Kidney epithelial cell (primary cell): Measurements from ENCODE around the gene ZNF780A. TPM values are rescaled to one million over a fixed set of nuclear protein-coding genes. Genes with fewer than 3 reads are reported as not detected.

Source experiments
- DNase-seq: peaks from one replicate; pipeline ENCODE4 v3.0.0-alpha.2; 2010; ENCODE audit warnings: low read depth
- H3K27me3 ChIP-seq: 2 replicates; pipeline ENCODE4 v1.6.0; 2011; ENCODE audit warnings: low read length; ENCODE audit not compliant: control insufficient read depth, insufficient read depth
- H3K36me3 ChIP-seq: 2 replicates; pipeline ENCODE4 v1.5.1; 2011; ENCODE audit warnings: low read length; ENCODE audit not compliant: control insufficient read depth, insufficient read depth
- H3K4me3 ChIP-seq: 2 replicates; pipeline ENCODE4 v1.5.1; 2011; ENCODE audit warnings: low read depth, mild to moderate bottlenecking, control low read depth, low read length
- CTCF ChIP-seq: IDR thresholded peaks from 2 replicates; pipeline ENCODE4 v1.5.1; 2011; ENCODE audit warnings: mild to moderate bottlenecking, moderate library complexity, low read length, control low read depth, inconsistent platforms; ENCODE audit not compliant: insufficient read depth, poor library complexity, severe bottlenecking
- total RNA-seq: library from RNA; depleted of rRNA; stranded (reverse); fragments of >200 nt; gene quantifications from 2 replicates; pipeline ENCODE4 v1.2.3, GENCODE V29; 2015

The ZNF780A gene
- total RNA-seq, 1 donor from 2014 or later = 18.6 TPM

- no peak for DNase-seq
- H3K4me3 ChIP-seq = no peak overlapping the region
- peaks cover 3% of the 10 kb centered on the region for H3K36me3 ChIP-seq
- H3K27me3 ChIP-seq = no peaks in the 10 kb centered on the region
- no peak for TF ChIP-seq CTCF
These were observed 12.4 kb downstream of the ZNF780A start for GRCh38 chr19:40078377-40078776.

- DNase-seq = no peak
- Histone ChIP-seq H3K27me3 (no peaks in the 10 kb centered on the region), H3K4me3 (no peak overlapping the region), H3K36me3 (no peaks in the 10 kb centered on the region)
- TF ChIP-seq CTCF = no peak
These were observed 20.7 kb downstream of the ZNF780A start for GRCh38 chr19:40070058-40070457.

GRCh38 chr19:40059624-40060023 lies 31.1 kb downstream of the ZNF780A start:
- H3K4me3 ChIP-seq = no peak overlapping the region
- H3K27me3 ChIP-seq = no peaks in the 10 kb centered on the region
- TF ChIP-seq CTCF = no peak
- no peak for DNase-seq
- no peaks in the 10 kb centered on the region for H3K36me3 ChIP-seq

- no peak for DNase-seq
- Histone ChIP-seq H3K4me3 (no peak overlapping the region), H3K36me3 (no peaks in the 10 kb centered on the region), H3K27me3 (no peaks in the 10 kb centered on the region)
- no peak for TF ChIP-seq CTCF
These were observed 33.6 kb downstream of the ZNF780A start for GRCh38 chr19:40057166-40057565.

- no peak for TF ChIP-seq CTCF
- peak overlapping the region; percentile 70 for H3K4me3 ChIP-seq
- H3K27me3 ChIP-seq = no peaks in the 10 kb centered on the region
- DNase-seq = no peak
- H3K36me3 ChIP-seq = no peaks in the 10 kb centered on the region
These were observed 34.2 kb downstream of the ZNF780A start for GRCh38 chr19:40056505-40056904.

- no peaks in the 10 kb centered on the region for H3K36me3 ChIP-seq
These were observed 34.8 kb downstream of the ZNF780A start, which contains the start of gene ZNF780B for GRCh38 chr19:40055832-40056504. ZNF780B (minus strand) TSS chr19:40056231; CDS start chr19:40050332, 5,899 bp downstream.

More at GRCh38 chr19:40055832-40056504, 34.8 kb downstream of the ZNF780A start, which contains the start of gene ZNF780B:
- peak; percentile 14 for DNase-seq
- Histone ChIP-seq H3K27me3 (no peaks in the 10 kb centered on the region), H3K4me3 (peak within 1 kb of the TSS; percentile 70)
- TF ChIP-seq CTCF = no peak
